Left ventricle myocardium inferior (tissue), 1 donor: ENCODE measurements around the gene TARM1. TPM values are rescaled to one million over a fixed set of nuclear protein-coding genes. Genes with fewer than 3 reads are reported as not detected.
A peak's percentile ranks its signal among the peaks of the same experiment; 100 is the strongest.

Source experiments
- DNase-seq: peaks from one replicate; pipeline ENCODE4 v3.0.0-alpha.2; 2020
- H3K27ac ChIP-seq: fragments of 200-600 bp; replicated peaks from 2 replicates; pipeline ENCODE4 v1.8.0; 2021
- H3K27me3 ChIP-seq: fragments of 200-600 bp; 2 replicates; pipeline ENCODE4 v1.8.0; 2021; ENCODE audit warnings: low read depth
- H3K36me3 ChIP-seq: fragments of 200-600 bp; 2 replicates; pipeline ENCODE4 v1.8.0; 2021
- H3K4me1 ChIP-seq: fragments of 200-600 bp; 2 replicates; pipeline ENCODE4 v1.8.0; 2021
- H3K4me3 ChIP-seq: fragments of 200-600 bp; 2 replicates; pipeline ENCODE4 v1.8.0; 2021; ENCODE audit warnings: mild to moderate bottlenecking, moderate library complexity
- H3K9me3 ChIP-seq: fragments of 200-600 bp; replicated peaks from 2 replicates; pipeline ENCODE4 v1.8.0; 2021
- intact Hi-C: fragments of 100-400 bp; cut with micrococcal nuclease; formaldehyde crosslinking; loops from one replicate; pipeline ENCODE4 v1.11.0; 2022
- total RNA-seq: library from RNA; stranded (reverse); fragmentation: NEBNext Ultra II Directional; extraction: Animal tissue kit (Norgen Biotek cat#: 25700); gene quantifications from one replicate; pipeline ENCODE4 v1.2.1, GENCODE V29; 2021
- TF ChIP-seq, protein P1 (sequence below): fragments of 200-600 bp; IDR thresholded peaks from 2 replicates; pipeline ENCODE4 v1.8.0; 2021; ENCODE audit warnings: antibody characterized with exemption, mild to moderate bottlenecking, borderline replicate concordance
- donor health status: DM: no; HTN: yes; CAD: no; lungs with severe emphysema.

TARM1 gene
- total RNA-seq, 1 donor from 2014 or later, result not detected

DNA sequence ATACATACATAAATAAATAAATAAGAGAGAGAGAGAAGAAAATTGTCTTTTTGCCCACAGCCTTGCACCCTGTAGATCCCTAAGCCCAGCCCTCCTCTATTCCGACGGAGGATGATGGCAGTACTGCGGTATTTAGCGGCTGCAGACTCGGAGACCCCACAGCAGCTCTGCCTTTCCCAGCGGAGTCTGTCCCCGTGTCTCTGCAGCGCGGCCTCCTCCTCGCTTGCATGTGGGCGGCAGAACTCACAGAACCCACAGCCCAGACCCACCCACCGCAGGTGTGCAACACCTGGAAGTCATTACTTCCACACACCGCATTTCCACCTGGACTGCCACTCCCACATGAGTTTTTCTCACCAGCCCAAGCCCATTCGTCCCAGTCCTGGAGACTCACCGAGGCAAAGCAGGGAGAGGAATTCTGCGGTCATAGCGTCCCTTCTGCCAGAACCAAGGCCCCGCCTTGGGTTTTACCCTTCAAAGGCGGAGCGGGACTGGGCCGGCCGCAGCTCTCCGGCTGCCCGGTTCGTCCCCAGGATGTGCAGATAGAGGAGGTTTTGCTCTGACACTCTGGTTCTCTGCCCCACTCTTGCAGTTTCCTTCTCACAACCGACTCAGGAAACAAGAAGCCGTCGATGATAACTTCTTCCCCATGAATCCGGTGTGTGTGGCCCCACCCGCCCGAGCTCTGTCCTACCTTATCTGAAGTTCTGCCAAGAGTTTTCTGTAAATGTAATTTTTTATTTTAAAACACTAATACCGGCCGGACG lies 17.6 kb downstream of the TARM1 start, which contains the start of gene VSTM1:
TSS of gene VSTM1 (minus strand) at position 548 of the 767 bp plus-strand sequence. CDS start at position 428, 120 bp downstream.
- no peak for DNase-seq
- H3K4me3 ChIP-seq, result no peak within 1 kb of the TSS
- peaks cover 2% of the 10 kb centered on the region for H3K9me3 ChIP-seq
- intact Hi-C loops, result no loop called here
- peaks cover 74% of the 10 kb centered on the region for H3K27me3 ChIP-seq
- H3K4me1 ChIP-seq, result no peaks in the 10 kb centered on the region
- H3K27ac ChIP-seq, result no peak within 1 kb of the TSS
- TF ChIP-seq, protein P1, sequence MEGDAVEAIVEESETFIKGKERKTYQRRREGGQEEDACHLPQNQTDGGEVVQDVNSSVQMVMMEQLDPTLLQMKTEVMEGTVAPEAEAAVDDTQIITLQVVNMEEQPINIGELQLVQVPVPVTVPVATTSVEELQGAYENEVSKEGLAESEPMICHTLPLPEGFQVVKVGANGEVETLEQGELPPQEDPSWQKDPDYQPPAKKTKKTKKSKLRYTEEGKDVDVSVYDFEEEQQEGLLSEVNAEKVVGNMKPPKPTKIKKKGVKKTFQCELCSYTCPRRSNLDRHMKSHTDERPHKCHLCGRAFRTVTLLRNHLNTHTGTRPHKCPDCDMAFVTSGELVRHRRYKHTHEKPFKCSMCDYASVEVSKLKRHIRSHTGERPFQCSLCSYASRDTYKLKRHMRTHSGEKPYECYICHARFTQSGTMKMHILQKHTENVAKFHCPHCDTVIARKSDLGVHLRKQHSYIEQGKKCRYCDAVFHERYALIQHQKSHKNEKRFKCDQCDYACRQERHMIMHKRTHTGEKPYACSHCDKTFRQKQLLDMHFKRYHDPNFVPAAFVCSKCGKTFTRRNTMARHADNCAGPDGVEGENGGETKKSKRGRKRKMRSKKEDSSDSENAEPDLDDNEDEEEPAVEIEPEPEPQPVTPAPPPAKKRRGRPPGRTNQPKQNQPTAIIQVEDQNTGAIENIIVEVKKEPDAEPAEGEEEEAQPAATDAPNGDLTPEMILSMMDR, result no peak
- no peaks in the 10 kb centered on the region for H3K36me3 ChIP-seq

DNA sequence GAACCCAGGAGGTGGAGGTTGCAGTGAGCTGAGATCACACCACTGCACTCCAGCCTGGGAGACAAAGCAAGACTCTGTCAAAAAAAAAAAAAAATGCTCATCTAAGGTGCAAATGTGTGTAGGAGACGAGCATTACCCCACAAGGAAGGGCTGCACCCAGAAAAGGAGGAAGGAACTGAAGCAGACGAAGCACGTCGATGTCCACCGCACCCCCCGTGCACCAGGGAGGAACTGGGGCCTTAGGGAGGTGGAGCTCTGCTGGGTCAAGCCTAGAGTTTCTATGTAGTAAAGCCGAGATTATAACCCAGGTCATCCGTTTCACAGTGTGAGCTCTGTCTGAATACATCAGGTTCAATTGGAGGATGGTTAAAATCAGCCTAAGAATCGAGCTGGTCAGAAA lies 18.5 kb downstream of the TARM1 start:
- intact Hi-C loops, result no loop called here
- no peaks in the 10 kb centered on the region for H3K36me3 ChIP-seq
- H3K27me3 ChIP-seq, result peaks cover 71% of the 10 kb centered on the region
- H3K9me3 ChIP-seq, result no peaks in the 10 kb centered on the region
- TF ChIP-seq, protein P1, result no peak
- H3K4me3 ChIP-seq, result no peak overlapping the region
- no peak overlapping the region for H3K27ac ChIP-seq
- peak; percentile 26 for DNase-seq
- H3K4me1 ChIP-seq, result no peaks in the 10 kb centered on the region

DNA sequence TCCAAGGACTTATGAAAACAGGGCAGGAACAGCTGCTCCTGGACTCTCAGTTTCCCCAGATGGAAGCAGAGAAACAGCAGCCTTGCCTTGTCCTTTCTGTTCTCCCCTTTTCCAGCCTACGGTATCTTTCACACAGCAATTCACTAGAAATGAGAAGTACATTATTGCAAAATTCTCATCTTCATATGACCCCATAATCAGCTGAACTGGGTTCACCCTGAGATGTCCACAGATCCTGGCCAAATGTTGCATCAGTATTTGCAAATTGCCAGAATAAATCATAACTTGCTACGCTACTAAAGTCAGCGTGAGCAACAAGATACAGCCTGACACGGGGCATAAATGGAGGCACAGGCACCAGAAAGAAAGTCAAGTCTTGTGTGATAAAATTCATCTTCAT lies 33.5 kb downstream of the TARM1 start:
- Histone ChIP-seq H3K4me3 (no peak overlapping the region), H3K9me3 (peaks cover 5% of the 10 kb centered on the region), H3K4me1 (no peaks in the 10 kb centered on the region), H3K27ac (no peak overlapping the region), H3K27me3 (peaks cover 66% of the 10 kb centered on the region), H3K36me3 (no peaks in the 10 kb centered on the region)
- intact Hi-C loops, result no loop called here
- no peak for DNase-seq
- TF ChIP-seq, protein P1, result no peak

DNA sequence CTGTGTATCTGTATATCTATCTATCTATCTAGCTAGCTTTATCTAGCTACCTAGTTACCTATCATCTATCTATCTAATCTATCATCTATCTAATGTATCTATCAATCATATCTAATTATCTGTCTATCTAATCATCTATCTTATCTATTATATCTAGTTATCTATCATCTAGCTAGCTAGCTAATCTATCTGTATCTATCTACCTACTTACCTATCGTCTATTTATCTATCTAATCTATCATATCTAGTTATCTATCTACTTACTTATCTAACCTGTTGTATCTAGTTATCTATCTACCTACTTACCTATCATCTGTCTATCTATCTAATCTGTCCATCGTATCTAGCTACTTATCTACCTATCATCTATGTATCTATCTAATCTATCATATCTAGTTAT lies 35.4 kb downstream of the TARM1 start:
- peaks cover 82% of the 10 kb centered on the region for H3K27me3 ChIP-seq
- H3K9me3 ChIP-seq, result peaks cover 5% of the 10 kb centered on the region
- TF ChIP-seq, protein P1, result no peak
- no peaks in the 10 kb centered on the region for H3K4me1 ChIP-seq
- no peaks in the 10 kb centered on the region for H3K36me3 ChIP-seq
- intact Hi-C loops, result no loop called here
- H3K4me3 ChIP-seq, result no peak overlapping the region
- no peak for DNase-seq
- H3K27ac ChIP-seq, result no peak overlapping the region

DNA sequence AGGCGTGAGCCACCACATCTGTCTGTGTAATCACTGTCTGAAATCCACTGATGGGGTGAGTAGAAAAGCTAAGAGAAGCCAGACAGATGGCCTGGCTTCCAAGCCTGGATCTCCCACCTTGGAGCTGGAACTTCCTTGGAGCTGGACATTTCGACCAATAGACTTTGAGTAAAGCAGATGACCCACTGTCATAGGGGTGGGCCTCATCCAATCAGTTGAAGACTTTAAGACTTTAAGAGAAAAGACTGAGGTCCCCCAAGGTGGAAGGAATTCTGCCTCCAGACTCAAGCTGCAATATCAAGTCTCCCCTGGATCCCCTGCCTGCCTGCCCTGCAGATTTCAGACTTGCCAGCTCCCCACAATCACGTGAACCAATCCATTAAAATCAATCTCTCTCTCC lies 38.2 kb downstream of the TARM1 start:
- no peak for DNase-seq
- intact Hi-C loops, result no loop called here
- peaks cover 80% of the 10 kb centered on the region for H3K27me3 ChIP-seq
- H3K27ac ChIP-seq, result no peak overlapping the region
- H3K9me3 ChIP-seq, result no peaks in the 10 kb centered on the region
- H3K4me1 ChIP-seq, result no peaks in the 10 kb centered on the region
- no peak overlapping the region for H3K4me3 ChIP-seq
- TF ChIP-seq, protein P1, result no peak
- H3K36me3 ChIP-seq, result no peaks in the 10 kb centered on the region
